ENCODE data around the gene LRFN4.
A peak's percentile ranks its signal among the peaks of the same experiment; 100 is the strongest.

Gene LRFN4

GRCh38 chr11:66854231-66854661 lies 2.6 kb upstream of the LRFN4 start:
- Histone ChIP-seq H3K27ac (ENCODE audit: low read length) (no peak overlapping the region), H3K4me2 (ENCODE audit: low read depth, low read length) (no peak overlapping the region)

GRCh38 chr11:66854729-66855211 lies 2.1 kb upstream of the LRFN4 start:
- no peak overlapping the region for H3K4me3 ChIP-seq (ENCODE audit: low read length)
- no peaks in the 10 kb centered on the region for H3K79me2 ChIP-seq (ENCODE audit: low read length)
- H3K9ac ChIP-seq (ENCODE audit: low read length): no peak overlapping the region
- TF ChIP-seq EZH2 (optimal IDR thresholded peaks at IDR 0.05; ENCODE audit: low read depth, low read length): no peak
- no peak for TF ChIP-seq EZH2phosphoT487 (IDR thresholded peaks at IDR 0.05; ENCODE audit: low read length)
- no peak for TF ChIP-seq CTCF (IDR thresholded peaks at IDR 0.05; ENCODE audit: low read length)
- DNase-seq: no peak
- H2AFZ ChIP-seq (ENCODE audit: low read length): no peak overlapping the region
- no peaks in the 10 kb centered on the region for H3K9me3 ChIP-seq (replicated peaks; ENCODE audit: insufficient read depth, low read length)
- H3K9me2 ChIP-seq (replicated peaks; ENCODE audit: insufficient read depth, low read length): no peaks in the 10 kb centered on the region
- H3K4me2 ChIP-seq (ENCODE audit: low read depth, low read length): no peak overlapping the region
- no peaks in the 10 kb centered on the region for H3K36me3 ChIP-seq (replicated peaks; ENCODE audit: insufficient read depth, low read length)
- no peaks in the 10 kb centered on the region for H3K27me3 ChIP-seq (replicated peaks; ENCODE audit: insufficient read depth, low read length)
- H3K27ac ChIP-seq (ENCODE audit: low read length): no peak overlapping the region
- H3K4me1 ChIP-seq (ENCODE audit: low read length): peaks cover 8% of the 10 kb centered on the region
- H3F3A ChIP-seq (ENCODE audit: insufficient read depth, low read length): no peaks in the 10 kb centered on the region
- H4K20me1 ChIP-seq (ENCODE audit: insufficient read depth, low read length): no peaks in the 10 kb centered on the region

More at GRCh38 chr11:66854231-66854661, 2.6 kb upstream of the LRFN4 start:
- no peak overlapping the region for H3K9ac ChIP-seq (ENCODE audit: low read length)
- no peaks in the 10 kb centered on the region for H4K20me1 ChIP-seq (ENCODE audit: insufficient read depth, low read length)
- no peak overlapping the region for H3K4me3 ChIP-seq (ENCODE audit: low read length)
- H3K9me3 ChIP-seq (replicated peaks; ENCODE audit: insufficient read depth, low read length): no peaks in the 10 kb centered on the region
- H3K4me1 ChIP-seq (ENCODE audit: low read length): peaks cover 8% of the 10 kb centered on the region
- no peaks in the 10 kb centered on the region for H3F3A ChIP-seq (ENCODE audit: insufficient read depth, low read length)
- H3K27me3 ChIP-seq (replicated peaks; ENCODE audit: insufficient read depth, low read length): no peaks in the 10 kb centered on the region
- DNase-seq: no peak
- H2AFZ ChIP-seq (ENCODE audit: low read length): no peak overlapping the region
- no peaks in the 10 kb centered on the region for H3K36me3 ChIP-seq (replicated peaks; ENCODE audit: insufficient read depth, low read length)
- H3K9me2 ChIP-seq (replicated peaks; ENCODE audit: insufficient read depth, low read length): no peaks in the 10 kb centered on the region
- H3K79me2 ChIP-seq (ENCODE audit: low read length): no peaks in the 10 kb centered on the region
- TF ChIP-seq CTCF (IDR thresholded peaks at IDR 0.05; ENCODE audit: low read length): no peak
- no peak for TF ChIP-seq EZH2 (optimal IDR thresholded peaks at IDR 0.05; ENCODE audit: low read depth, low read length)

- H4K20me1 ChIP-seq (ENCODE audit: insufficient read depth, low read length): no peaks in the 10 kb centered on the region
- peaks cover 8% of the 10 kb centered on the region for H3K4me1 ChIP-seq (ENCODE audit: low read length)
- peak; percentile 87 for DNase-seq
- no peak for TF ChIP-seq EZH2 (optimal IDR thresholded peaks at IDR 0.05; ENCODE audit: low read depth, low read length)
- no peak for TF ChIP-seq EZH2phosphoT487 (IDR thresholded peaks at IDR 0.05; ENCODE audit: low read length)
- no peaks in the 10 kb centered on the region for H3F3A ChIP-seq (ENCODE audit: insufficient read depth, low read length)
- peak overlapping the region; percentile 30; the same call in 1 of the 2 replicates for H3K27ac ChIP-seq (ENCODE audit: low read length)
- H3K79me2 ChIP-seq (ENCODE audit: low read length): no peaks in the 10 kb centered on the region
- H3K4me2 ChIP-seq (ENCODE audit: low read depth, low read length): peak overlapping the region; percentile 99
- H3K27me3 ChIP-seq (replicated peaks; ENCODE audit: insufficient read depth, low read length): no peaks in the 10 kb centered on the region
- H3K9ac ChIP-seq (ENCODE audit: low read length): peak overlapping the region; percentile 70
- H3K36me3 ChIP-seq (replicated peaks; ENCODE audit: insufficient read depth, low read length): no peaks in the 10 kb centered on the region
- peak overlapping the region; percentile 96 for H2AFZ ChIP-seq (ENCODE audit: low read length)
- H3K9me2 ChIP-seq (replicated peaks; ENCODE audit: insufficient read depth, low read length): no peaks in the 10 kb centered on the region
- H3K4me3 ChIP-seq (ENCODE audit: low read length): peak overlapping the region; percentile 83
- no peaks in the 10 kb centered on the region for H3K9me3 ChIP-seq (replicated peaks; ENCODE audit: insufficient read depth, low read length)
Observed at GRCh38 chr11:66855574-66856495, 1.0 kb upstream of the LRFN4 start.
